ENCODE results near the gene VKORC1L1.
A peak's percentile ranks its signal among the peaks of the same experiment; 100 is the strongest.
"Not testable (repeated sequence)": the region's sequence is repeated elsewhere in the genome, so short reads cannot be mapped to it uniquely, and the experiment has no call there.

The VKORC1L1 gene

GRCh38 chr7:65980478-65981250 lies 107.8 kb downstream of the VKORC1L1 start:
- peak; percentile 98 for DNase-seq

GRCh38 chr7:65981965-65982792 lies 109.3 kb downstream of the VKORC1L1 start, which contains the start of gene GUSB:
Gene GUSB (minus strand): TSS chr7:65982213. CDS start chr7:65982183, 30 bp downstream.
- peak; percentile 82 for DNase-seq

GRCh38 chr7:65983965-65984658 lies 111.2 kb downstream of the VKORC1L1 start:
- DNase-seq = no peak

- DNase-seq = no peak
Observed at GRCh38 chr7:65988084-65988483, 115.2 kb downstream of the VKORC1L1 start.

- not testable (repeated sequence) for DNase-seq
Observed at GRCh38 chr7:65988503-65988902, 115.6 kb downstream of the VKORC1L1 start.

- no peak for DNase-seq
Observed at GRCh38 chr7:65989694-65990080, 116.8 kb downstream of the VKORC1L1 start.

- DNase-seq = not testable (repeated sequence)
Observed at GRCh38 chr7:65991829-65992228, 119.0 kb downstream of the VKORC1L1 start.

- DNase-seq = peak; percentile 4
Observed at GRCh38 chr7:65992526-65992925, 119.7 kb downstream of the VKORC1L1 start.

- not testable (repeated sequence) for DNase-seq
Observed at GRCh38 chr7:65994984-65995383, 122.1 kb downstream of the VKORC1L1 start.

GRCh38 chr7:66000823-66001417 lies 128.0 kb downstream of the VKORC1L1 start:
- DNase-seq = not testable (repeated sequence)

- DNase-seq = peak; percentile 62
Observed at GRCh38 chr7:66005115-66005671, 132.3 kb downstream of the VKORC1L1 start.

GRCh38 chr7:66007232-66007631 lies 134.4 kb downstream of the VKORC1L1 start:
- DNase-seq = no peak

All from MV-4-11 (cell line).